Heart left ventricle (tissue), 16 donors: ENCODE measurements around the gene TNFAIP1. TPM values are rescaled to one million over a fixed set of nuclear protein-coding genes. Genes with fewer than 3 reads are reported as not detected.

ENCODE experiments used
- ATAC-seq, 4 donors: fragments of 200-7000 bp; cut with Tn5 transposase; one replicate each; pipeline ENCODE4 v1.9.1; 2020 to 2022; ENCODE audit warnings: moderate library complexity in 4 of 4, mild to moderate bottlenecking in 3 of 4, moderate number of reproducible peaks in 1 of 4
- DNase-seq, 5 donors: peaks; one replicate each; pipeline ENCODE4 v3.0.0-alpha.2; 2020
- H3K27ac ChIP-seq, 12 donors: fragments of 200-600 bp; sonication (generic) in 4 of 12; one replicate each; pipeline versions ENCODE4 v1.5.0 to v1.8.0; 2016 to 2022; ENCODE audit warnings: mild to moderate bottlenecking in 2 of 12
- H3K27me3 ChIP-seq, 9 donors: fragments of 200-600 bp; sonication (generic) in 2 of 9; one replicate each; pipeline versions ENCODE4 v1.5.1 to v1.8.0; 2016 to 2022; ENCODE audit warnings: mild to moderate bottlenecking in 3 of 9
- H3K36me3 ChIP-seq, 9 donors: fragments of 200-600 bp; sonication (generic) in 2 of 9; one replicate each; pipeline versions ENCODE4 v1.5.0 to v1.8.0; 2018 to 2022; ENCODE audit warnings: mild to moderate bottlenecking in 2 of 9
- H3K4me1 ChIP-seq, 12 donors: fragments of 200-600 bp; sonication (generic) in 4 of 12; one replicate each; pipeline versions ENCODE4 v1.5.0 to v1.8.0; 2016 to 2022; ENCODE audit warnings: mild to moderate bottlenecking in 3 of 12
- H3K4me3 ChIP-seq, 12 donors: fragments of 200-600 bp; sonication (generic) in 4 of 12; one replicate each; pipeline versions ENCODE4 v1.5.0 to v1.8.0; 2017 to 2022; ENCODE audit warnings: mild to moderate bottlenecking in 9 of 12, moderate library complexity in 4 of 12
- H3K9me3 ChIP-seq, 12 donors: fragments of 200-600 bp; sonication (generic) in 4 of 12; one replicate each; pipeline versions ENCODE4 v1.5.0 to v1.8.0; 2016 to 2022; ENCODE audit warnings: mild to moderate bottlenecking in 1 of 12
- POLR2A ChIP-seq, 2 donors: fragments of 450-650 bp; IDR thresholded peaks; one replicate each; pipeline ENCODE4 v1.6.1; 2017; ENCODE audit warnings: antibody characterized with exemption in 2 of 2, mild to moderate bottlenecking in 2 of 2, moderate library complexity in 2 of 2
- WGBS, 4 donors: extraction: QIAGEN DNeasy Blood & Tissue Kit in 2 of 4; methylation state at CpG; one replicate each; pipeline versions ENCODE4 v1.1.5 to v1.1.7; 2013 to 2018; 5-methylcytosine and 5-hydroxymethylcytosine counted together
- intact Hi-C, 10 donors: fragments of 100-400 bp; cut with DNase I; formaldehyde crosslinking; loops; one replicate each; pipeline versions ENCODE4 v1.11.1 to v1.14.2; 2022
- polyA plus RNA-seq, 2 donors: library from polyadenylated mRNA; stranded (reverse); fragments of 200-250 nt; gene quantifications; one replicate each; pipeline ENCODE4 v1.2.3, GENCODE V29; 2013
- total RNA-seq, 9 donors: library from RNA; depleted of rRNA in 2 of 9; stranded (reverse); fragments of >200 nt in 2 of 9; fragmentation: NEBNext Ultra II Directional in 3 of 9; extraction: Animal tissue kit (Norgen Biotek cat#: 25700) in 3 of 9; gene quantifications; one replicate each; pipeline versions ENCODE4 v1.1.0 to v1.2.4, GENCODE V29; 2016 to 2023
- TF ChIP-seq, protein P1 (sequence below), 12 donors: fragments of 200-600 bp; sonication (generic) in 4 of 12; IDR thresholded peaks; one replicate each; pipeline versions ENCODE4 v1.5.0 to v1.8.0; 2018 to 2022; ENCODE audit warnings: antibody characterized with exemption in 12 of 12, mild to moderate bottlenecking in 5 of 12
- donor health status: ischemic (EF 13 %, LVEDD 7.1; RV severe dilation, severe dysfunction).
- donor health status: healthy with polysubstance abuse.
- donor health status: DM: no; HTN: yes; CAD: no.
- donor health status: DM: no; HTN: no; CAD: no.
- donor health status: ischemic (EF 25% LVEDD 6.9; RV normal size, moderate dysfunction).
- donor health status: ischemic (EF 25% LVEDD 5.7; RV mildly dilated, moderate dysfunction).
- donor health status: healthy.
- donor health status: DM: yes; HTN: yes; CAD: no.
- donor health status: ischemic (EF 35%, LVEDD 5.7; RV mildly dilated, moderate dysfunction).
- donor health status: nonischemic (EF 11% LVEDD 7.7; RV severe dilation, severe dysfunction).
- donor health status: DM: yes; HTN: yes; CAD: no.
- donor health status: PGD.
- donor health status: ischemic (EF 29% LVEDD 5.4; RV normal size, mild dysfunction).
- donor health status: nonischemic (EF 23%, LVEDD 6.1; RV moderate dilation, normal function).

TNFAIP1 gene
- total and polyA plus RNA-seq, 11 donors = 11.9 to 83.4 (median 47.8) TPM

- H3K27me3 ChIP-seq = peaks cover 0 to 8% (median 0%) of the 10 kb centered on the region in 9 donors
- H3K27ac ChIP-seq = peak overlapping the region in 2 of 12 donors; percentile 29 to 31
- peak in 4 of 5 donors; percentile 47 to 63 (median 60) for DNase-seq
- peaks cover 0 to 29% (median 17%) of the 10 kb centered on the region in 9 donors for H3K36me3 ChIP-seq
- ATAC-seq = peak; percentile 41 to 91 (median 86)
- H3K9me3 ChIP-seq = no peaks in the 10 kb centered on the region
- peak overlapping the region; percentile 3 to 60 (median 54) for H3K4me3 ChIP-seq
- intact Hi-C loops = no loop called here
- 13 to 30% (median 25%) methylated on average over 37 to 56 of the region's 56 CpGs for WGBS, 4 donors
- H3K4me1 ChIP-seq = peaks cover 0 to 25% (median 4%) of the 10 kb centered on the region in 12 donors
- TF ChIP-seq, protein P1, sequence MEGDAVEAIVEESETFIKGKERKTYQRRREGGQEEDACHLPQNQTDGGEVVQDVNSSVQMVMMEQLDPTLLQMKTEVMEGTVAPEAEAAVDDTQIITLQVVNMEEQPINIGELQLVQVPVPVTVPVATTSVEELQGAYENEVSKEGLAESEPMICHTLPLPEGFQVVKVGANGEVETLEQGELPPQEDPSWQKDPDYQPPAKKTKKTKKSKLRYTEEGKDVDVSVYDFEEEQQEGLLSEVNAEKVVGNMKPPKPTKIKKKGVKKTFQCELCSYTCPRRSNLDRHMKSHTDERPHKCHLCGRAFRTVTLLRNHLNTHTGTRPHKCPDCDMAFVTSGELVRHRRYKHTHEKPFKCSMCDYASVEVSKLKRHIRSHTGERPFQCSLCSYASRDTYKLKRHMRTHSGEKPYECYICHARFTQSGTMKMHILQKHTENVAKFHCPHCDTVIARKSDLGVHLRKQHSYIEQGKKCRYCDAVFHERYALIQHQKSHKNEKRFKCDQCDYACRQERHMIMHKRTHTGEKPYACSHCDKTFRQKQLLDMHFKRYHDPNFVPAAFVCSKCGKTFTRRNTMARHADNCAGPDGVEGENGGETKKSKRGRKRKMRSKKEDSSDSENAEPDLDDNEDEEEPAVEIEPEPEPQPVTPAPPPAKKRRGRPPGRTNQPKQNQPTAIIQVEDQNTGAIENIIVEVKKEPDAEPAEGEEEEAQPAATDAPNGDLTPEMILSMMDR (IDR thresholded peaks at IDR 0.05) = no peak
- peak in 1 of 2 donors; percentile 13 for TF ChIP-seq POLR2A (IDR thresholded peaks at IDR 0.05)
Measured at GRCh38 chr17:28384281-28385036, 48.9 kb downstream of the TNFAIP1 start.

- Histone ChIP-seq H3K27ac (no peak overlapping the region), H3K27me3 (peaks cover 0 to 8% (median 0%) of the 10 kb centered on the region in 9 donors), H3K4me1 (peaks cover 0 to 25% (median 4%) of the 10 kb centered on the region in 12 donors), H3K9me3 (no peaks in the 10 kb centered on the region), H3K4me3 (peak overlapping the region in 11 of 12 donors; percentile 3 to 60 (median 55)), H3K36me3 (peaks cover 0 to 35% (median 23%) of the 10 kb centered on the region in 9 donors)
- intact Hi-C loops = no loop called here
- TF ChIP-seq, protein P1 (IDR thresholded peaks at IDR 0.05) = no peak
- TF ChIP-seq POLR2A (IDR thresholded peaks at IDR 0.05) = no peak
- ATAC-seq (peak in 3 of 4 donors; percentile 8 to 21 (median 20)), DNase-seq (no peak)
- WGBS, 4 donors = 22 to 50% (median 41%) methylated on average over 14 to 29 of the region's 29 CpGs
Measured at GRCh38 chr17:28385037-28385400, 49.5 kb downstream of the TNFAIP1 start.

DNA sequence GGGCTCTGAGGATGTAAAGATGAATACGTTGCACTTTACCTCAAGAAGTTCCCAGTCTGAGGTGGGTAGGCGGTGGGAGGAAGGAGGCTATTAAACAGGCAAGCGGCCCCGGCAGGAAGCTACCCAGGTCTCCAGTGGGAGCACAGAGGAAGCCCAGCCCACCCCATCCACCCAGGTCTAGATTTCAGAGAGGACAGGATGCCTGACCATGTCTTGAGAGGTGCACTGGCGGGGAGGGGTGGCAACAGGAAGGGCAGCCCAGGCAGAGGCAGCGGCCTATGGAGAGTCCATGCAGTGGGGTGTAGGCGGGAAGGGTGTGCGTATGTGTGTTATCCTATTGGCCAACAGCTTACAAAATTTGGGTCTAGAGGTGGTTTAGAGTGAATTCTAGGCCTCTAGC, 49.8 kb downstream of the TNFAIP1 start:
- peaks cover 0 to 25% (median 4%) of the 10 kb centered on the region in 12 donors for H3K4me1 ChIP-seq
- 80 to 96% (median 85%) methylated on average over 8 of the region's 8 CpGs for WGBS, 4 donors
- ATAC-seq (no peak), DNase-seq (no peak)
- no peak overlapping the region for H3K27ac ChIP-seq
- H3K4me3 ChIP-seq = peak overlapping the region in 6 of 12 donors; percentile 49 to 59 (median 56)
- H3K36me3 ChIP-seq = peaks cover 0 to 39% (median 27%) of the 10 kb centered on the region in 9 donors
- H3K9me3 ChIP-seq = no peaks in the 10 kb centered on the region
- intact Hi-C loops = no loop called here
- TF ChIP-seq, protein P1 (IDR thresholded peaks at IDR 0.05) = no peak
- no peak for TF ChIP-seq POLR2A (IDR thresholded peaks at IDR 0.05)
- peaks cover 0 to 8% (median 0%) of the 10 kb centered on the region in 9 donors for H3K27me3 ChIP-seq

DNA sequence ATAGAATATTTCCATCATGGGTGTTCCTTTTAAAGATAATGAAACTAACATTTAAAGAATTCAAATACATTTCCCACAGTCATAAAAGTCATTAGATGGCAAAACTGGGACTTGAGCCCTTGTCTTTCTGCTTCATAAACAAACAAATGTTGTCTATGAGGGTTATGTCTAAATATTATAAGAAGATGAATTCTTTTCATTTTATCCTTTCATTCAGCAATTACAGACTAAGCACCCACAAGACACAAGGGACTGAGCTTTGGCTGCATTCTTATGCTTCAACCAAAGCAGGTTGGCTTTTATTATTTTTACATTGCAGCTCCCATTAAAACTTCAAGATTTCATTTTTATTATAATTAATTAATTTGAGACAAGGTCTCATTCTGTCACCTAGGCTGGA, 50.8 kb downstream of the TNFAIP1 start:
- Histone ChIP-seq H3K27ac (no peak overlapping the region), H3K27me3 (peaks cover 0 to under 1% (median 0%) of the 10 kb centered on the region in 9 donors), H3K4me3 (no peak overlapping the region), H3K9me3 (no peaks in the 10 kb centered on the region), H3K4me1 (peaks cover 0 to 18% (median 4%) of the 10 kb centered on the region in 12 donors), H3K36me3 (peaks cover 0 to 49% (median 37%) of the 10 kb centered on the region in 9 donors)
- no peak for DNase-seq
- intact Hi-C loops = no loop called here
- no peak for ATAC-seq
- no peak for TF ChIP-seq POLR2A (IDR thresholded peaks at IDR 0.05)
- TF ChIP-seq, protein P1 (IDR thresholded peaks at IDR 0.05) = no peak
